ENCODE results near the gene TASP1.
"Not testable (repeated sequence)": the region's sequence is repeated elsewhere in the genome, so short reads cannot be mapped to it uniquely, and the experiment has no call there.

TASP1 gene

GRCh38 chr20:13401596-13401995, 237.1 kb downstream of the TASP1 start:
- DNase-seq (ENCODE audit: insufficient read length), result no peak
- no peak for TF ChIP-seq TAF1 (IDR thresholded peaks at IDR 0.05; ENCODE audit: borderline replicate concordance, low read depth, low read length)
- no peak for TF ChIP-seq POLR2AphosphoS5 (IDR thresholded peaks at IDR 0.05; ENCODE audit: low read depth, low read length)
- TF ChIP-seq POLR2A (IDR thresholded peaks at IDR 0.05; ENCODE audit: low read depth, low read length), result no peak
- no peak for FAIRE-seq

GRCh38 chr20:13400453-13400852, 238.3 kb downstream of the TASP1 start:
- FAIRE-seq (no peak), DNase-seq (ENCODE audit: insufficient read length) (no peak)
- TF ChIP-seq POLR2AphosphoS5 (IDR thresholded peaks at IDR 0.05; ENCODE audit: low read depth, low read length) (no peak), TAF1 (IDR thresholded peaks at IDR 0.05; ENCODE audit: borderline replicate concordance, low read depth, low read length) (no peak), POLR2A (IDR thresholded peaks at IDR 0.05; ENCODE audit: low read depth, low read length) (no peak)

- TF ChIP-seq POLR2A (IDR thresholded peaks at IDR 0.05; ENCODE audit: low read depth, low read length), result no peak
- no peak for TF ChIP-seq POLR2AphosphoS5 (IDR thresholded peaks at IDR 0.05; ENCODE audit: low read depth, low read length)
- TF ChIP-seq TAF1 (IDR thresholded peaks at IDR 0.05; ENCODE audit: borderline replicate concordance, low read depth, low read length), result no peak
- no peak for FAIRE-seq
- DNase-seq (ENCODE audit: insufficient read length), result no peak
Observed at GRCh38 chr20:13397300-13397724, 241.4 kb downstream of the TASP1 start.

GRCh38 chr20:13396826-13397225, 241.9 kb downstream of the TASP1 start:
- TF ChIP-seq TAF1 (IDR thresholded peaks at IDR 0.05; ENCODE audit: borderline replicate concordance, low read depth, low read length) (no peak), POLR2A (IDR thresholded peaks at IDR 0.05; ENCODE audit: low read depth, low read length) (no peak), POLR2AphosphoS5 (IDR thresholded peaks at IDR 0.05; ENCODE audit: low read depth, low read length) (no peak)
- FAIRE-seq, result no peak
- no peak for DNase-seq (ENCODE audit: insufficient read length)

GRCh38 chr20:13396022-13396421, 242.7 kb downstream of the TASP1 start:
- FAIRE-seq (no peak), DNase-seq (ENCODE audit: insufficient read length) (no peak)
- no peak for TF ChIP-seq POLR2AphosphoS5 (IDR thresholded peaks at IDR 0.05; ENCODE audit: low read depth, low read length)
- TF ChIP-seq TAF1 (IDR thresholded peaks at IDR 0.05; ENCODE audit: borderline replicate concordance, low read depth, low read length), result no peak
- no peak for TF ChIP-seq POLR2A (IDR thresholded peaks at IDR 0.05; ENCODE audit: low read depth, low read length)

GRCh38 chr20:13395232-13395631, 243.5 kb downstream of the TASP1 start:
- no peak for TF ChIP-seq POLR2AphosphoS5 (IDR thresholded peaks at IDR 0.05; ENCODE audit: low read depth, low read length)
- no peak for TF ChIP-seq POLR2A (IDR thresholded peaks at IDR 0.05; ENCODE audit: low read depth, low read length)
- no peak for TF ChIP-seq TAF1 (IDR thresholded peaks at IDR 0.05; ENCODE audit: borderline replicate concordance, low read depth, low read length)
- FAIRE-seq (no peak), DNase-seq (ENCODE audit: insufficient read length) (no peak)

- no peak for DNase-seq (ENCODE audit: insufficient read length)
Observed at GRCh38 chr20:13392391-13392790, 246.3 kb downstream of the TASP1 start.

GRCh38 chr20:13389115-13389514, 249.6 kb downstream of the TASP1 start:
- no peak for TF ChIP-seq TAF1 (IDR thresholded peaks at IDR 0.05; ENCODE audit: borderline replicate concordance, low read depth, low read length)
- no peak for TF ChIP-seq POLR2AphosphoS5 (IDR thresholded peaks at IDR 0.05; ENCODE audit: low read depth, low read length)
- TF ChIP-seq POLR2A (IDR thresholded peaks at IDR 0.05; ENCODE audit: low read depth, low read length), result no peak
- no peak for FAIRE-seq
- no peak for DNase-seq (ENCODE audit: insufficient read length)

More at GRCh38 chr20:13392391-13392790, 246.3 kb downstream of the TASP1 start:
- peak; percentile 9 for FAIRE-seq
- TF ChIP-seq POLR2AphosphoS5 (IDR thresholded peaks at IDR 0.05; ENCODE audit: low read depth, low read length), result no peak
- TF ChIP-seq TAF1 (IDR thresholded peaks at IDR 0.05; ENCODE audit: borderline replicate concordance, low read depth, low read length), result no peak
- no peak for TF ChIP-seq POLR2A (IDR thresholded peaks at IDR 0.05; ENCODE audit: low read depth, low read length)

GRCh38 chr20:13384132-13384531, 254.6 kb downstream of the TASP1 start:
- DNase-seq (ENCODE audit: insufficient read length), result no peak
- no peak for FAIRE-seq

GRCh38 chr20:13382786-13383185, 255.9 kb downstream of the TASP1 start:
- DNase-seq (ENCODE audit: insufficient read length), result no peak
- no peak for TF ChIP-seq TAF1 (IDR thresholded peaks at IDR 0.05; ENCODE audit: borderline replicate concordance, low read depth, low read length)
- TF ChIP-seq POLR2AphosphoS5 (IDR thresholded peaks at IDR 0.05; ENCODE audit: low read depth, low read length), result no peak
- no peak for TF ChIP-seq POLR2A (IDR thresholded peaks at IDR 0.05; ENCODE audit: low read depth, low read length)
- no peak for FAIRE-seq

More at GRCh38 chr20:13384132-13384531, 254.6 kb downstream of the TASP1 start:
- TF ChIP-seq POLR2A (IDR thresholded peaks at IDR 0.05; ENCODE audit: low read depth, low read length) (no peak), POLR2AphosphoS5 (IDR thresholded peaks at IDR 0.05; ENCODE audit: low read depth, low read length) (no peak), TAF1 (IDR thresholded peaks at IDR 0.05; ENCODE audit: borderline replicate concordance, low read depth, low read length) (no peak)

GRCh38 chr20:13380497-13381229, 258.1 kb downstream of the TASP1 start:
- not testable (repeated sequence) for FAIRE-seq

GRCh38 chr20:13373400-13373799, 265.3 kb downstream of the TASP1 start:
- no peak for DNase-seq (ENCODE audit: insufficient read length)
- no peak for TF ChIP-seq POLR2AphosphoS5 (IDR thresholded peaks at IDR 0.05; ENCODE audit: low read depth, low read length)
- FAIRE-seq, result no peak

More at GRCh38 chr20:13380497-13381229, 258.1 kb downstream of the TASP1 start:
- not testable (repeated sequence) for DNase-seq (ENCODE audit: insufficient read length)

Measured in GM12892 (cell line).